Erythroblast (primary cell): Measurements from ENCODE around the gene SPATA19.

Source experiments
- GATA1 ChIP-seq: IDR thresholded peaks from 2 replicates; pipeline ENCODE4 v1.6.1; 2011; ENCODE audit warnings: low read depth, mild to moderate bottlenecking, control low read depth, low read length, moderate library complexity
- POLR2A ChIP-seq: IDR thresholded peaks from 2 replicates; pipeline ENCODE4 v1.6.1; 2011; ENCODE audit warnings: mild to moderate bottlenecking, low read length

GRCh38 chr11:133819746-133820315 is 25.5 kb downstream of the SPATA19 start:
- TF ChIP-seq POLR2A (no peak), GATA1 (no peak)
